Measurements from ENCODE around the gene HLA-DMB.
A peak's percentile ranks its signal among the peaks of the same experiment; 100 is the strongest.

Gene HLA-DMB

GRCh38 chr6:32940656-32941213 lies at the start of gene HLA-DMB:
Gene HLA-DMB, minus strand, starts transcription at chr6:32941028. Its CDS starts 221 bp downstream, at chr6:32940807.
- H3K4me3 ChIP-seq (ENCODE audit: low read depth, low read length), result no peak within 1 kb of the TSS
- no peak for DNase-seq (ENCODE audit: low read depth)

GRCh38 chr6:32989368-32989767 lies 48.5 kb upstream of the HLA-DMB start:
- no peak overlapping the region for H3K4me3 ChIP-seq (ENCODE audit: low read depth, low read length)
- DNase-seq (ENCODE audit: low read depth), result no peak

GRCh38 chr6:32984622-32985389 lies 44.0 kb upstream of the HLA-DMB start:
- no peak overlapping the region for H3K4me3 ChIP-seq (ENCODE audit: low read depth, low read length)
- peak; percentile 34 for DNase-seq (ENCODE audit: low read depth)

- no peak overlapping the region for H3K4me3 ChIP-seq (ENCODE audit: low read depth, low read length)
- DNase-seq (ENCODE audit: low read depth), result no peak
Measured at GRCh38 chr6:32983964-32984621, 43.3 kb upstream of the HLA-DMB start.

- no peak overlapping the region for H3K4me3 ChIP-seq (ENCODE audit: low read depth, low read length)
- DNase-seq (ENCODE audit: low read depth), result no peak
Measured at GRCh38 chr6:32983493-32983848, 42.6 kb upstream of the HLA-DMB start.

- DNase-seq (ENCODE audit: low read depth), result no peak
- no peak overlapping the region for H3K4me3 ChIP-seq (ENCODE audit: low read depth, low read length)
Measured at GRCh38 chr6:32982702-32983492, 42.1 kb upstream of the HLA-DMB start.

- DNase-seq (ENCODE audit: low read depth), result no peak
- H3K4me3 ChIP-seq (ENCODE audit: low read depth, low read length), result no peak overlapping the region
Measured at GRCh38 chr6:32982084-32982701, 41.4 kb upstream of the HLA-DMB start.

GRCh38 chr6:32980488-32981038 lies 39.7 kb upstream of the HLA-DMB start:
- DNase-seq (ENCODE audit: low read depth), result no peak

GRCh38 chr6:32979720-32980487 lies 39.1 kb upstream of the HLA-DMB start:
- DNase-seq (ENCODE audit: low read depth), result no peak
- no peak overlapping the region for H3K4me3 ChIP-seq (ENCODE audit: low read depth, low read length)

More at GRCh38 chr6:32980488-32981038, 39.7 kb upstream of the HLA-DMB start:
- no peak overlapping the region for H3K4me3 ChIP-seq (ENCODE audit: low read depth, low read length)

- no peak overlapping the region for H3K4me3 ChIP-seq (ENCODE audit: low read depth, low read length)
- DNase-seq (ENCODE audit: low read depth), result no peak
Measured at GRCh38 chr6:32977953-32978324, 37.1 kb upstream of the HLA-DMB start.

- no peak overlapping the region for H3K4me3 ChIP-seq (ENCODE audit: low read depth, low read length)
Measured at GRCh38 chr6:32977272-32977952, 36.6 kb upstream of the HLA-DMB start.

GRCh38 chr6:32976334-32977069 lies 35.7 kb upstream of the HLA-DMB start:
- H3K4me3 ChIP-seq (ENCODE audit: low read depth, low read length), result no peak overlapping the region
- DNase-seq (ENCODE audit: low read depth), result no peak

More at GRCh38 chr6:32977272-32977952, 36.6 kb upstream of the HLA-DMB start:
- no peak for DNase-seq (ENCODE audit: low read depth)

GRCh38 chr6:32975886-32976285 lies 35.1 kb upstream of the HLA-DMB start:
- peak overlapping the region; percentile 85 for H3K4me3 ChIP-seq (ENCODE audit: low read depth, low read length)
- no peak for DNase-seq (ENCODE audit: low read depth)

GRCh38 chr6:32974541-32975308 lies 33.9 kb upstream of the HLA-DMB start:
- H3K4me3 ChIP-seq (ENCODE audit: low read depth, low read length), result peak overlapping the region; percentile 85
- DNase-seq (ENCODE audit: low read depth), result no peak

- DNase-seq (ENCODE audit: low read depth), result no peak
- peak overlapping the region; percentile 85 for H3K4me3 ChIP-seq (ENCODE audit: low read depth, low read length)
Measured at GRCh38 chr6:32974016-32974333, 33.1 kb upstream of the HLA-DMB start.

GRCh38 chr6:32973144-32974015 lies 32.6 kb upstream of the HLA-DMB start:
- H3K4me3 ChIP-seq (ENCODE audit: low read depth, low read length), result peak overlapping the region; percentile 85
- no peak for DNase-seq (ENCODE audit: low read depth)
